HT1080 (cell line): ENCODE measurements around the gene OSBPL3. TPM values are rescaled to one million over a fixed set of nuclear protein-coding genes. Genes with fewer than 3 reads are reported as not detected.

Experiments
- DNase-seq: peaks from one replicate; pipeline ENCODE4 v3.0.0-alpha.2; 2015; ENCODE audit warnings: low read depth
- total RNA-seq: library from RNA; depleted of rRNA; stranded (reverse); fragments of >200 nt; shearing (Covaris generic); gene quantifications from 2 replicates; pipeline ENCODE4 v1.2.3, GENCODE V29; 2014; rRNA removed

The OSBPL3 gene
- total RNA-seq, 1 experiment from 2014 or later: 30.7 TPM

- DNase-seq: no peak
These were observed 214.8 kb downstream of the OSBPL3 start for GRCh38 chr7:24764972-24765744.

GRCh38 chr7:24764011-24764410 lies 216.0 kb downstream of the OSBPL3 start:
- no peak for DNase-seq

GRCh38 chr7:24763303-24763901 lies 216.6 kb downstream of the OSBPL3 start:
- no peak for DNase-seq

GRCh38 chr7:24762771-24763170 lies 217.2 kb downstream of the OSBPL3 start:
- DNase-seq: no peak

GRCh38 chr7:24760968-24761367 lies 219.0 kb downstream of the OSBPL3 start:
- no peak for DNase-seq

- peak; percentile 61 for DNase-seq
These were observed 222.4 kb downstream of the OSBPL3 start, which contains the start of gene GSDME for GRCh38 chr7:24757353-24758275. TSS of gene GSDME (minus strand) at chr7:24757464. CDS start at chr7:24749774, 7,690 bp downstream.

GRCh38 chr7:24756545-24757352 lies 223.2 kb downstream of the OSBPL3 start:
- peak; percentile 82 for DNase-seq

GRCh38 chr7:24755541-24756407 lies 224.2 kb downstream of the OSBPL3 start:
- DNase-seq: peak; percentile 93

GRCh38 chr7:24754906-24755506 lies 225.0 kb downstream of the OSBPL3 start:
- no peak for DNase-seq

GRCh38 chr7:24752073-24752800 lies 227.7 kb downstream of the OSBPL3 start:
- DNase-seq: no peak

GRCh38 chr7:24751484-24751883 lies 228.5 kb downstream of the OSBPL3 start:
- DNase-seq: no peak

GRCh38 chr7:24750441-24751055 lies 229.4 kb downstream of the OSBPL3 start:
- DNase-seq: no peak

GRCh38 chr7:24748521-24748920 lies 231.5 kb downstream of the OSBPL3 start:
- no peak for DNase-seq

Other genes with a start within 250 kb of the OSBPL3 start
- gene GSDME, start 222.7 kb downstream of the OSBPL3 start, total RNA-seq: 47.5 and 51.0 TPM in 2 replicates
- 164 and 201 TPM in 2 replicates for gene CYCS, start 145.1 kb upstream of the OSBPL3 start, total RNA-seq
- gene NPVF, start 248.3 kb upstream of the OSBPL3 start, total RNA-seq: not detected in 2 replicates